ENCODE measurements around the gene TGFBR2. TPM values are rescaled to one million over a fixed set of nuclear protein-coding genes. Genes with fewer than 3 reads are reported as not detected.

Gene TGFBR2
- total RNA-seq, 3 donors from 2014 or later = 205 to 281 (median 243) TPM

GRCh38 chr3:30650348-30650995, 44.1 kb downstream of the TGFBR2 start:
- intact Hi-C loops (cut with DNase I; ENCODE audit: low total_unique reads) = no loop called here
- H3K27ac ChIP-seq = no peak overlapping the region
- H3K9me3 ChIP-seq = no peaks in the 10 kb centered on the region
- no peak overlapping the region for H3K4me3 ChIP-seq
- no peak for DNase-seq (ENCODE audit: low spot score in 2 of 2)
- no peaks in the 10 kb centered on the region for H3K36me3 ChIP-seq
- no peak for TF ChIP-seq CTCF (IDR thresholded peaks at IDR 0.05)
- TF ChIP-seq POLR2AphosphoS5 (IDR thresholded peaks at IDR 0.05) = no peak
- H3K27me3 ChIP-seq = no peaks in the 10 kb centered on the region
- H3K4me1 ChIP-seq = peaks cover 5% of the 10 kb centered on the region in 2 donors

GRCh38 chr3:30654269-30654668, 47.9 kb downstream of the TGFBR2 start:
- intact Hi-C loops (cut with DNase I; ENCODE audit: low total_unique reads) = no loop called here
- Histone ChIP-seq H3K4me1 (peaks cover 14% of the 10 kb centered on the region in 2 donors), H3K36me3 (no peaks in the 10 kb centered on the region), H3K4me3 (no peak overlapping the region), H3K27ac (peak overlapping the region; percentile 2 to 35), H3K27me3 (no peaks in the 10 kb centered on the region), H3K9me3 (no peaks in the 10 kb centered on the region)
- TF ChIP-seq CTCF (IDR thresholded peaks at IDR 0.05) = no peak
- TF ChIP-seq POLR2AphosphoS5 (IDR thresholded peaks at IDR 0.05) = no peak
- TF ChIP-seq POLR2A (IDR thresholded peaks at IDR 0.05) = no peak
- DNase-seq (ENCODE audit: low spot score in 2 of 2) = no peak

- Histone ChIP-seq H3K4me3 (no peak overlapping the region), H3K4me1 (peaks cover 14% of the 10 kb centered on the region in 2 donors), H3K27ac (peak overlapping the region; percentile 2 to 64), H3K9me3 (no peaks in the 10 kb centered on the region), H3K36me3 (no peaks in the 10 kb centered on the region), H3K27me3 (no peaks in the 10 kb centered on the region)
- DNase-seq (ENCODE audit: low spot score in 2 of 2) = no peak
- intact Hi-C loops (cut with DNase I; ENCODE audit: low total_unique reads) = no loop called here
- TF ChIP-seq CTCF (IDR thresholded peaks at IDR 0.05) = no peak
These were observed 48.9 kb downstream of the TGFBR2 start for GRCh38 chr3:30655187-30655812.

- H3K27me3 ChIP-seq = no peaks in the 10 kb centered on the region
- H3K4me1 ChIP-seq = peaks cover 14% of the 10 kb centered on the region in 2 donors
- no peaks in the 10 kb centered on the region for H3K9me3 ChIP-seq
- no peak overlapping the region for H3K4me3 ChIP-seq
- peak overlapping the region; percentile 16 to 56 for H3K27ac ChIP-seq
- intact Hi-C loops (cut with DNase I; ENCODE audit: low total_unique reads) = no loop called here
- TF ChIP-seq CTCF (IDR thresholded peaks at IDR 0.05) (no peak), POLR2A (IDR thresholded peaks at IDR 0.05) (no peak), POLR2AphosphoS5 (IDR thresholded peaks at IDR 0.05) (no peak)
- no peak for DNase-seq (ENCODE audit: low spot score in 2 of 2)
- H3K36me3 ChIP-seq = no peaks in the 10 kb centered on the region
These were observed 50.3 kb downstream of the TGFBR2 start for GRCh38 chr3:30656624-30657141.

- H3K4me3 ChIP-seq = no peak overlapping the region
- no peaks in the 10 kb centered on the region for H3K36me3 ChIP-seq
- no peaks in the 10 kb centered on the region for H3K9me3 ChIP-seq
- intact Hi-C loops (cut with DNase I; ENCODE audit: low total_unique reads) = no loop called here
- H3K27me3 ChIP-seq = no peaks in the 10 kb centered on the region
- H3K4me1 ChIP-seq = peaks cover 14% of the 10 kb centered on the region in 2 donors
- DNase-seq (ENCODE audit: low spot score in 2 of 2) = no peak
- H3K27ac ChIP-seq = peak overlapping the region; percentile 48 to 76
- TF ChIP-seq POLR2A (IDR thresholded peaks at IDR 0.05) (no peak), POLR2AphosphoS5 (IDR thresholded peaks at IDR 0.05) (no peak), CTCF (IDR thresholded peaks at IDR 0.05) (no peak)
These were observed 51.5 kb downstream of the TGFBR2 start for GRCh38 chr3:30657914-30658313.
